ENCODE data around the gene BZW1.

Gene BZW1

GRCh38 chr2:200864176-200865034 lies 52.7 kb downstream of the BZW1 start, which contains the start of gene CLK1:
Gene CLK1 (minus strand): TSS chr2:200864658. CDS start chr2:200861862, 2,796 bp downstream.
- no CpG with 5 or more reads among the region's 89 CpGs for WGBS, 2 donors (ENCODE audit: extremely low coverage in 2 of 2, insufficient read length in 2 of 2, insufficient replicate concordance in 1 of 2)

GRCh38 chr2:200869014-200869413 lies 57.3 kb downstream of the BZW1 start:
- no peak overlapping the region for H3K27ac ChIP-seq (replicated peaks; ENCODE audit: low read length)
- no peak overlapping the region for H3K4me2 ChIP-seq (ENCODE audit: insufficient read depth, low read length, poor library complexity, severe bottlenecking)
- DNase-seq (ENCODE audit: low spot score) = no peak
- no peak overlapping the region for H3K9ac ChIP-seq (ENCODE audit: low read depth, low read length, poor library complexity)
- H2AFZ ChIP-seq (ENCODE audit: low read length) = no peak overlapping the region
- no peak overlapping the region for H4K8ac ChIP-seq (ENCODE audit: low read depth, low read length)
- no peaks in the 10 kb centered on the region for H3K27me3 ChIP-seq (ENCODE audit: control insufficient read depth in 3 of 3, insufficient read depth in 3 of 3, low read depth in 1 of 3, low read length in 3 of 3)
- no peak overlapping the region for H2AK5ac ChIP-seq (ENCODE audit: low read depth, low read length)
- no peak overlapping the region for H3K14ac ChIP-seq (ENCODE audit: low read length)
- no peak overlapping the region for H3K4me3 ChIP-seq (ENCODE audit: low read length in 2 of 2)
- H3K36me3 ChIP-seq (replicated peaks in 1 of 2; ENCODE audit: control insufficient read depth in 2 of 2, insufficient read depth in 2 of 2, low read length in 2 of 2) = peaks cover 3 to 40% of the 10 kb centered on the region in 2 donors
- H3K79me1 ChIP-seq (ENCODE audit: low read depth, low read length) = no peaks in the 10 kb centered on the region
- no peak overlapping the region for H2BK120ac ChIP-seq (ENCODE audit: low read depth, low read length)
- no peaks in the 10 kb centered on the region for H3K9me3 ChIP-seq (replicated peaks in 1 of 2; ENCODE audit: control insufficient read depth in 2 of 2, insufficient read depth in 1 of 2, low read depth in 1 of 2, low read length in 2 of 2)
- H3K23ac ChIP-seq (ENCODE audit: low read depth, low read length, poor library complexity) = no peak overlapping the region
- no peak overlapping the region for H3K18ac ChIP-seq (ENCODE audit: low read length)
- H2BK12ac ChIP-seq (ENCODE audit: low read length) = no peak overlapping the region
- no CpG with 5 or more reads among the region's 2 CpGs for WGBS, 2 donors (ENCODE audit: extremely low coverage in 2 of 2, insufficient read length in 2 of 2, insufficient replicate concordance in 1 of 2)
- H3K4me1 ChIP-seq (ENCODE audit: control insufficient read depth in 2 of 2, insufficient read depth in 1 of 2, low read depth in 1 of 2, low read length in 2 of 2) = no peaks in the 10 kb centered on the region
- H4K91ac ChIP-seq (ENCODE audit: low read depth, low read length, poor library complexity) = no peak overlapping the region
- H3K4ac ChIP-seq (ENCODE audit: low read length) = no peak overlapping the region
- no peak overlapping the region for H2BK5ac ChIP-seq (ENCODE audit: low read length)
- H2BK15ac ChIP-seq (ENCODE audit: low read length) = no peak overlapping the region

More at GRCh38 chr2:200864176-200865034, 52.7 kb downstream of the BZW1 start, which contains the start of gene CLK1:
- Histone ChIP-seq H3K9ac (ENCODE audit: low read depth, low read length, poor library complexity) (peak within 1 kb of the TSS; percentile 98), H3K79me1 (ENCODE audit: low read depth, low read length) (peaks cover 4% of the 10 kb centered on the region), H3K27ac (replicated peaks; ENCODE audit: low read length) (peak within 1 kb of the TSS; percentile 77), H2BK120ac (ENCODE audit: low read depth, low read length) (no peak within 1 kb of the TSS), H4K91ac (ENCODE audit: low read depth, low read length, poor library complexity) (peak within 1 kb of the TSS; percentile 80), H4K8ac (ENCODE audit: low read depth, low read length) (no peak within 1 kb of the TSS), H3K18ac (ENCODE audit: low read length) (peak within 1 kb of the TSS; percentile 99), H3K9me3 (replicated peaks in 1 of 2; ENCODE audit: control insufficient read depth in 2 of 2, insufficient read depth in 1 of 2, low read depth in 1 of 2, low read length in 2 of 2) (no peaks in the 10 kb centered on the region), H2BK5ac (ENCODE audit: low read length) (no peak within 1 kb of the TSS), H3K4me1 (ENCODE audit: control insufficient read depth in 2 of 2, insufficient read depth in 1 of 2, low read depth in 1 of 2, low read length in 2 of 2) (peaks cover 0 to 9% of the 10 kb centered on the region in 2 donors), H3K23ac (ENCODE audit: low read depth, low read length, poor library complexity) (peak within 1 kb of the TSS; percentile 94), H2AK5ac (ENCODE audit: low read depth, low read length) (peak within 1 kb of the TSS; percentile 23), H3K4ac (ENCODE audit: low read length) (peak within 1 kb of the TSS; percentile 30), H3K4me3 (ENCODE audit: low read length in 2 of 2) (peak within 1 kb of the TSS; percentile 84 to 98), H2BK15ac (ENCODE audit: low read length) (peak within 1 kb of the TSS; percentile 60), H3K4me2 (ENCODE audit: insufficient read depth, low read length, poor library complexity, severe bottlenecking) (peak within 1 kb of the TSS; percentile 61), H3K36me3 (replicated peaks in 1 of 2; ENCODE audit: control insufficient read depth in 2 of 2, insufficient read depth in 2 of 2, low read length in 2 of 2) (peaks cover 2 to 36% of the 10 kb centered on the region in 2 donors), H3K27me3 (ENCODE audit: control insufficient read depth in 3 of 3, insufficient read depth in 3 of 3, low read depth in 1 of 3, low read length in 3 of 3) (no peaks in the 10 kb centered on the region), H2BK12ac (ENCODE audit: low read length) (no peak within 1 kb of the TSS), H3K14ac (ENCODE audit: low read length) (no peak within 1 kb of the TSS), H2AFZ (ENCODE audit: low read length) (peak within 1 kb of the TSS; percentile 90)
- peak; percentile 78 for DNase-seq (ENCODE audit: low spot score)

GRCh38 chr2:200871151-200871550 lies 59.4 kb downstream of the BZW1 start:
- DNase-seq (ENCODE audit: low spot score) = no peak
- H3K4me2 ChIP-seq (ENCODE audit: insufficient read depth, low read length, poor library complexity, severe bottlenecking) = no peak overlapping the region
- H3K27me3 ChIP-seq (ENCODE audit: control insufficient read depth in 3 of 3, insufficient read depth in 3 of 3, low read depth in 1 of 3, low read length in 3 of 3) = no peaks in the 10 kb centered on the region
- no peak overlapping the region for H2BK12ac ChIP-seq (ENCODE audit: low read length)
- H2BK5ac ChIP-seq (ENCODE audit: low read length) = no peak overlapping the region
- H2AK5ac ChIP-seq (ENCODE audit: low read depth, low read length) = no peak overlapping the region
- no peak overlapping the region for H3K4me3 ChIP-seq (ENCODE audit: low read length in 2 of 2)
- no peak overlapping the region for H3K9ac ChIP-seq (ENCODE audit: low read depth, low read length, poor library complexity)
- no peaks in the 10 kb centered on the region for H3K9me3 ChIP-seq (replicated peaks in 1 of 2; ENCODE audit: control insufficient read depth in 2 of 2, insufficient read depth in 1 of 2, low read depth in 1 of 2, low read length in 2 of 2)
- no peak overlapping the region for H4K91ac ChIP-seq (ENCODE audit: low read depth, low read length, poor library complexity)
- no peaks in the 10 kb centered on the region for H3K4me1 ChIP-seq (ENCODE audit: control insufficient read depth in 2 of 2, insufficient read depth in 1 of 2, low read depth in 1 of 2, low read length in 2 of 2)
- H4K8ac ChIP-seq (ENCODE audit: low read depth, low read length) = no peak overlapping the region
- no peak overlapping the region for H2AFZ ChIP-seq (ENCODE audit: low read length)
- no peak overlapping the region for H2BK15ac ChIP-seq (ENCODE audit: low read length)
- WGBS, 2 donors (ENCODE audit: extremely low coverage in 2 of 2, insufficient read length in 2 of 2, insufficient replicate concordance in 1 of 2) = no CpG with 5 or more reads among the region's 3 CpGs
- H3K18ac ChIP-seq (ENCODE audit: low read length) = no peak overlapping the region
- H3K79me1 ChIP-seq (ENCODE audit: low read depth, low read length) = no peaks in the 10 kb centered on the region
- H3K23ac ChIP-seq (ENCODE audit: low read depth, low read length, poor library complexity) = no peak overlapping the region
- no peak overlapping the region for H3K27ac ChIP-seq (replicated peaks; ENCODE audit: low read length)
- H3K14ac ChIP-seq (ENCODE audit: low read length) = no peak overlapping the region
- no peak overlapping the region for H3K4ac ChIP-seq (ENCODE audit: low read length)
- peaks cover 10 to 61% of the 10 kb centered on the region in 2 donors for H3K36me3 ChIP-seq (replicated peaks in 1 of 2; ENCODE audit: control insufficient read depth in 2 of 2, insufficient read depth in 2 of 2, low read length in 2 of 2)
- no peak overlapping the region for H2BK120ac ChIP-seq (ENCODE audit: low read depth, low read length)

GRCh38 chr2:200873560-200873959 lies 61.9 kb downstream of the BZW1 start:
- no peak overlapping the region for H2BK15ac ChIP-seq (ENCODE audit: low read length)
- DNase-seq (ENCODE audit: low spot score) = no peak
- no peak overlapping the region for H2AFZ ChIP-seq (ENCODE audit: low read length)
- H3K9me3 ChIP-seq (replicated peaks in 1 of 2; ENCODE audit: control insufficient read depth in 2 of 2, insufficient read depth in 1 of 2, low read depth in 1 of 2, low read length in 2 of 2) = no peaks in the 10 kb centered on the region
- H3K79me1 ChIP-seq (ENCODE audit: low read depth, low read length) = no peaks in the 10 kb centered on the region
- H3K27ac ChIP-seq (replicated peaks; ENCODE audit: low read length) = no peak overlapping the region
- peaks cover 12 to 84% of the 10 kb centered on the region in 2 donors for H3K36me3 ChIP-seq (replicated peaks in 1 of 2; ENCODE audit: control insufficient read depth in 2 of 2, insufficient read depth in 2 of 2, low read length in 2 of 2)
- H2BK5ac ChIP-seq (ENCODE audit: low read length) = no peak overlapping the region
- no peak overlapping the region for H2BK120ac ChIP-seq (ENCODE audit: low read depth, low read length)
- no peak overlapping the region for H3K23ac ChIP-seq (ENCODE audit: low read depth, low read length, poor library complexity)
- no peak overlapping the region for H3K4me2 ChIP-seq (ENCODE audit: insufficient read depth, low read length, poor library complexity, severe bottlenecking)
- H4K8ac ChIP-seq (ENCODE audit: low read depth, low read length) = no peak overlapping the region
- H3K18ac ChIP-seq (ENCODE audit: low read length) = no peak overlapping the region
- H3K4me1 ChIP-seq (ENCODE audit: control insufficient read depth in 2 of 2, insufficient read depth in 1 of 2, low read depth in 1 of 2, low read length in 2 of 2) = no peaks in the 10 kb centered on the region
- H3K4ac ChIP-seq (ENCODE audit: low read length) = no peak overlapping the region
- H3K14ac ChIP-seq (ENCODE audit: low read length) = no peak overlapping the region
- H3K9ac ChIP-seq (ENCODE audit: low read depth, low read length, poor library complexity) = no peak overlapping the region
- H3K27me3 ChIP-seq (ENCODE audit: control insufficient read depth in 3 of 3, insufficient read depth in 3 of 3, low read depth in 1 of 3, low read length in 3 of 3) = no peaks in the 10 kb centered on the region
- H2BK12ac ChIP-seq (ENCODE audit: low read length) = no peak overlapping the region
- H2AK5ac ChIP-seq (ENCODE audit: low read depth, low read length) = no peak overlapping the region
- H4K91ac ChIP-seq (ENCODE audit: low read depth, low read length, poor library complexity) = no peak overlapping the region
- H3K4me3 ChIP-seq (ENCODE audit: low read length in 2 of 2) = no peak overlapping the region
- no CpG with 5 or more reads among the region's 6 CpGs for WGBS, 2 donors (ENCODE audit: extremely low coverage in 2 of 2, insufficient read length in 2 of 2, insufficient replicate concordance in 1 of 2)

All from neuronal stem cell (in vitro differentiated cells).